Bone marrow (tissue), 2 donors: ENCODE measurements around the gene CCDC66.
"Not testable (repeated sequence)": the region's sequence is repeated elsewhere in the genome, so short reads cannot be mapped to it uniquely, and the experiment has no call there.

Source experiments
- DNase-seq, 2 donors: peaks; one replicate each; lab custom pipeline; 2025; lab: John Stamatoyannopoulos, UW

The CCDC66 gene

DNA sequence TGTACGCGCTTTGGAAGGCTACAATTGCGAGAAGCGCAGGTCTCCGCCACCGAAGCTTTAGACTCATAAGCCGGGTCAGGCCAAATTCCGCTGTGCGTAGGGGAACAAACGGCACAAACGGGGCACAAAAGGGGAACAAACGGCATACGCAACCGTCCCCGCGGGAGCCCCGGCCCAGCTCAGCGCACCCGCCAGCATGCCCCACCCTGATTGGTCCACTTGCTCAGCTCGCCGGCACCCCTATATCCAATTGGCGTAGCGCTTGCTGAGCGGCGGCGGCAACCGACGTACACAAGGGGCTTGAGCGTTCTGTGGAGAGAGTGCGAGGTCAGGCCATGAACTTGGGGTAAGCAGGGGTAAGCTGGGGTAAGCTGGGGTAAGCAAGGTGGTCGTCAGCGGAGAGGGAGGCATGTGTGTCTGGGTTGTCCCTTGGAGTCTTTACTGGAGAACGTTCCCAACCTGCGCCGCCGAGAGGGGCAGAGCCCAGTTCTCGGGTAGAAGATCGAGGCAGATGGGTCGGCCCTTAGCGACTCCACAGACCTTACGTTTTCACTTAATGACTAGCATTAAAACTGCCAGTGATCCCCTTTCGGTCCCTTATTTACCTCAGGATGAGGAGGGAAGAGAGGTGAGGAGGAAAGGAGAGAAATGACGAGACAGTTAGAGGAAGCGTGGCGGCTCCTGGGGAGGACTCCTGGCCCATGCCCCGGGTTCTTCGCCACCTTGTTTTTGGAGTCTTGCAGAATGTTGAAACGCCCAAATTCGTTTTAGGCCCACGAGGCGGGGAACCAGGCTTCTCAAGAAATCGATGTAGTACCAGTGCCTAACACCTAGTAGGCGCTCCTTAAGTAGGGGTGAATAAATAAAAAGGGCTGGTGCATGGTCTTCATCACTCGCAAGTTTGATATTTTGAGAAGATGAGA, at the start of gene CCDC66:
Gene CCDC66 (plus strand): TSS at position 268 of the 923 bp plus-strand sequence. CDS start 68 bp downstream, at position 336.
- peak; percentile 75 to 91 for DNase-seq

DNA sequence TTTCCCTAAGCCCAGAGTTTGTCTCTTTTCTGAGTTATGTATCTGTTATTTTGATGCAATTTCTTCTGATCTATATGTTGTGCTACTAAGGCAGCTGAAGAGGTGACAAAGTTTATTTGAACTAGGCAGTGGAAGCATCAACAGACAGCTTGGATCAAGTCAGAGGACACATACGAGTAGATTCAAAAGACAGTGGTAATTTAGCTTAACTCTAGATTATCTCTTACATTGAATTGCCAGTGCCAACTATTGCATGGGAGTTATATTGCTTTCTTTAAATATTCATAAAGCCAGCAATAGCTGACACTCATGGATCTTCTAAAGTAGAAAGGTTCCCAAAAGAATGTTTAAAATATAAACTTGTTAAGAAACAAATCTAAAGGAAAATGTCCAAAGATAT, 37.3 kb upstream of the CCDC66 start:
- DNase-seq: no peak

DNA sequence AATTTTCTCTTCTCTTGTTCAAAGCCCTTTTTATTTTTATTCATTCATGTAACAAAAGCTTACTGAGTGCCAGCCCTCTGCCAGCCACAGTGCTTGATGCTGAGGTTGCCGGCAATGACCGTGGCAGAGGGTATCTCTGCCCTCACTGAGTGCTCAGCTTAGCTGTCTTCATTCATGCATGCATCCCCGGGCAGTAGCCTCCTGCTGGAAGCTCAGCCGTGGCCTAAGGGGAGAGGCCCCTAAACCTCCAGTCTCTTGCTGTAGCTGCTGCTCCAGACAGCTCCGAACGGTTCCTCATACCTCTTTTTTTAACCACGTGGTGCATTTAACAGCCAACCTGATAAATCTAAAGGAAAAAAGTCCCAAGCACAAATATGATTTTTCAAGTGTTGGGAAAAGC, 34.6 kb upstream of the CCDC66 start:
- DNase-seq: no peak

DNA sequence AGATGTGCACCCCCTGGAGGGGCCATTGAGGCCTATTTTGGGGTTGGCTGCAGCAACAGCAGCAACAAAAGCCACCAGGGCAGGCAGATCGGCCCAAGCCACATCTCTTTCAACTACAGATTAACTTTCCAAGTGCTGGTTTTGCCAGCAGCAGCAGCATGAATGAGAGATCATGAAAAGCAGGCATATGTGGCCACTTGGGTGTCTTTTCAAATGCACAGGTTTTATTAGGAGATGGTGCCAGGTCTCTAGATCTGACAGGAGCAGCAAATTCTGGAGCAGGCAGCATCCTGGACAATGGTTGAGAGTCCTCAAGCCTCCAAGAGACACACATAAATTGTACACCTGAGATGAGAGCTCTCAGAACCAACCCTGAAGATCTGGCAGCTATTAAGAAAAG, 31.7 kb upstream of the CCDC66 start:
- DNase-seq: no peak

DNA sequence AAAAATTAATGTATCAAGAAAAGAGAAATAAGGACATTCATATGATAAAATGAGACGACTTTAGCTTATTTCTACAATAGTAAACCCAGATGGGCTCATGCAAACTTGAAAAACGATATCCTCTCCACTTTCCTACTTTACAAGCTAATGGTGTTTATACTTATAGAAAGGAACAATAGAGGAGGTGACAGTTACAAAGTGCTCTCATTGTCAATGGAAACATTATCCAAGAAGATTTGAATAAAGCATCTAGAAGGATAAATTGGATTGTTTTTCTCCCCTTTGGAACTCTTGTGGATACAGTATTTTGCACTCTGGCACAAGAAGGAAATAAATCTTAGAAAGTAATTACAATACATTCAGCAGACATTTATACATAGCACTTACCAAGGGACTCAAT, 20.2 kb upstream of the CCDC66 start:
- no peak for DNase-seq

DNA sequence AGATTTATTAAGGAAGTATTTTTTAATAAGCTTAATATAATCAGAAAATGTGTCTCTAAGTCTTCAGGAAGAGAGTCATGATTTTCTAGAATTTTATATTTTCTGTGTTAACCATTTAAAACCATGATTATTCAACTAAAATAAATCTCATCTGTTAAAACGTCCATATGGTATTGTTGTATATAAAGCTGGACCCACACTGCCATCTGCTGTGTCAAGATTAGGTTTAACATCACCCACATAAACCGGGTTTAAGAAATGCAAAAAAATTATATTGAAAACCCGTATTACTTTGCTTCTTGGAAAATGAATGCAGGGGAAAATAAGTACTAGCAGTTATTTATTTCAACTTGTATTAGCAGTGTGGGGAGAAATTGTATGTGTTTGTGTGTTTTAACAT, 9.5 kb upstream of the CCDC66 start:
- DNase-seq: no peak

DNA sequence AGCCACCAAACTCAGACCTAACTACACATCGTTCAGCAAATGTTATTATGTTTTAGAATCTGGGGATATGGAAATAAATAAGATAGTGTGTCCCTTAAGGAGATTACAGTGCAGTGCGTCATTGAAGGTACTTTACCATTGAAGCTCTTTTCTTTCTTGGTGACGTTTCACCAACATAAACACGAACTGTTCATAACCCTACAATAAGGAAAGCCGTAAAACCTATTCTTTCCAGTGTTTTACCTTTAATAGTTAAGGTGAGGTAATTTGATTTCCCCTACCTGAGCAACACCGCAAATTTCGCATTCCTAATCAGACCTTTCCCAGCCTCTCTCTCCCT, 826 bp downstream of the CCDC66 start:
- DNase-seq: no peak

DNA sequence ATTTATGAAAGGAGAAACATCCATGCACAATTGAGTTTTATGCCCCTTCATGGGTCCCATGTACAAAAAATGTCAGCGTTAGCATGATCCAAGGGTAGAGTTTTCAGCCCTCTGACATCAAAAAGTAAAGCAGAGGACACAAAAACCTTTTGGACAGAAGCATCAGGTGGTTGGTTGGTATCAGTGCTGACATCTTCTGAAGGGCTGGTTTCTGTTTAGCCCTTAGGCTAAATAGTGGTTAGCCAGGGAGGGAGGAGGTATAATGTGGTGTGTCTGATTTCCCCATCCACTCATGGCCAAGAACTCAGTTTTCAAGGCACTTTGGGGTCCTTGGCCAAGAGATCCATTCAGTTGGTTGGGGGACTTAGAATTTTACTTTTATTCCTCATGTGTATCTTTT, 16.5 kb downstream of the CCDC66 start:
- DNase-seq: no peak

DNA sequence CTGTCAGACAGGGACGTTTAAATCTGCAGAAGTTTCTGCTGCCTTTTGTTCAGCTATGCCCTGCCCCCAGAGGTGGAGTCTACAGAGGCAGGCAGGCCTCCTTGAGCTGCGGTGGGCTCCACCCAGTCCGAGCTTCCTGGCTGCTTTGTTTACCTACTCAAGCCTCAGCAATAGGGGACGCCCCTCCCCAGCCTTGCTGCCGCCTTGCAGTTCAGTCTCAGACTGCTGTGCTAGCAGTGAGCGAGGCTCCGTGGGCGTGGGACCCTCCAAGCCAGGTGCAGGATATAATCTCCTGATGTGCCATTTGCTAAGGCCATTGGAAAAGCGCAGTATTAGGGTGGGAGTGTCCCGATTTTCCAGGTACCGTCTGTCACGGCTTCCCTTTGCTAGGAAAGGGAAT, 25.0 kb downstream of the CCDC66 start:
- not testable (repeated sequence) for DNase-seq

DNA sequence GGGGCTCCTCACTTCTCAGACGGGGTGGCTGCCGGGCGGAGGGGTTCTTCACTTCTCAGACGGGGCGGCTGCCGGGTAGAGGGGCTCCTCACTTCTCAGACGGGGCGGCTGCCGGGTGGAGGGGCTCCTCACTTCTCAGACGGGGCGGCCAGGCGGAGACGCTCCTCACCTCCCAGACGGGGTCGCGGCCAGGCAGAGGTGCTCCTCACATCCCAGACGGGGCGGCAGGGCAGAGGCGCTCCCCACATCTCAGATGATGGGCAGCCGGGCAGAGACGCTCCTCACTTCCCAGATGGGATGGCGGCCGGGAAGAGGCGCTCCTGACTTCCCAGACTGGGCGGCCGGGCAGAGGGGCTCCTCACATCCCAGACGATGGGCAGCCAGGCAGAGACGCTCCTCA, 27.3 kb downstream of the CCDC66 start:
- DNase-seq: not testable (repeated sequence)

DNA sequence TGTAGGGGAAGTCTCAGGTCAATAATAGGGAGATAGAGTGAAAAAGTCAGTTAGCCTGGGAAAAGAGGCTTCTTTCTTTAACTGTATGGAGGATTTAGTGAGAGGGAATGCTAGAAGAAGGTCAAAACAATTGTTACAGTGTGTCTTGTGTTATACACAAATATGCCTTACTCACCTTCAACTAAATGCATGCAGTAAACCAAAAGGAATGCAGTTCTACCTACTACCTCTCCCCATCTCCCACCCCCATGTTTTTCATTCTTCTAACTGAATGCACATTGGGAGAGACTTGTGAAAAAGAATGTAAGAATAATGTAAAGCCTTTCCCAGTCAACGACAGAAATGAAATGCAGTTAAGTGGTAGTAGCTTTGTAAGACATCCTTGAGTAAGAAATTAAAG, 33.8 kb downstream of the CCDC66 start:
- DNase-seq: no peak

DNA sequence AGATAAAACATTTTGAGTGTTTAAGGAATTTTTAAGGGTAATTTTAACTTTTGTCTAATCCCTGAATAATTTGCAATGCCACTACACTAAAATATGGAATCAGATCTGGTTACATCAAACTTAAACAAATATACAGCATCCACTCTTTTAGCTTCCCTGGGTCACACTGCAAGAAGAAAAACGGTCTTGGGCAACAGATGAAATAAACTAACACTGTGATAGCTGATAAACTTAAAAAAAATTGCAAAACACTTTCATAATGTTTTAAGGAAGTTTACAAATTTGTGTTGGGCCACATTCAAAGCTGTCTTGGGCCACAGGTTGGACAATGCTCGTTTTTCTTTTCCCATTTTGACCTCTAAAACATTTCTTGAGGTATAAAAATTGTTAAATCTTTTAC, 34.3 kb downstream of the CCDC66 start:
- no peak for DNase-seq

DNA sequence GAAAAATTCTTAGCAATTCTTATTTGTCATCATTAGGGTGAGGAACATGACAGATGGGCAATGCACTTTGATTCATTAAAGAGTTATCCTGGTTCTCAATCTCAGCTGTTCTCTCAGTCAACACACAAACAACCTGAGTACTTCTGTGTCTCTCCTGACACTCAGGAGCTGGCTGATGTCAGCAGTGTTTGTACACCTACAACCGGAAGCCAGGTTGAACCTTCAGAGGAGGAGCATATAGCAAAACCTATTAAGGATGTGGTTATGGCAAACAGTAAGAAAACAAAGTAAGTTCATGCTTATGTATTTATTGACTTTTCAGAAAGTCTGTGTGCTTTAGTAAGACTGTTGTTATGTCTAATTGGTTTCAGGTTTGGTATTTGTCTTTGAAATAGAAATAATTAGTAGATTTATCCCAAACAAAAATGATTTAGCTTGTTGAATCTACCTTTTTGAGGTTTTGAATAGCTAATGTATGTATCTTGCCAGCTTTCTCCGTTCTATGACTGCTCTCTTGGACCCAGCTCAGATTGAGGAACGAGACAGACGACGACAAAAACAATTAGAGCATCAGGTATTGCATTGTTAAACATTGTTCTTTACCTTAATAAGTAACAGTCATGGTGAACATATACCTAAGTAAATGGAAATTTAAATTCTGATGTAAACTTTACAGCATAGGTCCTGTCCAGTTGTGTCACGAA, 36.6 kb downstream of the CCDC66 start:
- no peak for DNase-seq

DNA sequence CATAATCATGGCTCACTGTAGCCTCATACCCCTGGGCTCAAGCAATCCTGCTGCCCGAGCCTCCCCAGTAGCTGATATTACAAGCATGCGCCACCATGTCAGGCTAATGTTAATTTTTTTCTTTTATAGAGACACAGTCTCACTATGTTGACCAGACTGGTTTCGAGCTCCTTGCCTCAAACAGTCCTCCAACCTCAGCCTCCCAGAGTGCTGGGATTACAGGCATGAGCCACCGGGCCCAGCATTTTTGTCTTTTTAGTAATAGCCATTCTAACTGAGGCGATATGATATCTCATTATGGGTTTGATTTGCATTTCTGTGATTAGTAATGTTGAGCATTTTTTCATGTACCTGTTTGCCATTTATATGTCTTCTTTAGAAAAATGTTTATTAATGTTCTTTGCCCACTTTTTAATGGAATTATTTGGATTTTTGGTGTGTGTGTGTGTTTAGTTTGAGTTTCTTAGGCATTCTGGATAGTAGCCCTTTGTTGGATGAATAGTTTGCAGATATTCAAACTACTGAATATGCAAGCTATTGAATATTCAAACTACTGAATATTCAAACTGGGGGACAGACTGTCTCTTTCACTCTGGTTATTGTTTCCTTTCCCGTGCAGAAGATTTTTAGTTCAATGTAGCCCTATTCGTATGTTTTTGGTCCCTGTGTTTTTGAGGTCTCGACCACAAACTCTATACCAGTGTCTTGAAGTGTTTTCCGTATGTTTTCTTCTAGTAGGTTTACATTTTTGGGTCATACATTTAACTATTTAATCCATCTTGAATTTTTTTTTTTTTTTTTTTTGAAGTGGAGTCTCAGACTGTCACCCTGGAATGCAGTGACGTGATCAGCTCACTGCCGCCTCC, 39.2 kb downstream of the CCDC66 start:
- DNase-seq: no peak

DNA sequence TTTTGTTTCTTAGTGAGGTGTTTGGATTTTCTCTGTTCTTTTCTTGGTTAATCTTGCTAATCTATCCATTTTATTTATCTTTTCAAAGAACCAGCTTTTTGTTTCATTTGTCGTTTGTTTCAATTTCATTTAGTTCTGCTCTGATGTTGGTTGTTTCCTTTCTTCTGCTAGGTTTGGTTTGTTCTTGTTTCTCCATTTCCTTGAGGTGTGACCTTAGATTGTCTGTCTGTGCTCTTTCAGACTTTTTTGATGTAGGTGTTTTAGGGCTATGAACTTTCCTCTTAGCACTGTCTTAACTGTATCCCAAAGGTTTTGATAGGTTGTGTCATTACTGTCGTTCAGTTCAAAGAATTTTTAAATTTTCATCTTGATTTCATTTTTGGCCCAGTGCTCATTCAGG, 51.5 kb downstream of the CCDC66 start:
- not testable (repeated sequence) for DNase-seq

DNA sequence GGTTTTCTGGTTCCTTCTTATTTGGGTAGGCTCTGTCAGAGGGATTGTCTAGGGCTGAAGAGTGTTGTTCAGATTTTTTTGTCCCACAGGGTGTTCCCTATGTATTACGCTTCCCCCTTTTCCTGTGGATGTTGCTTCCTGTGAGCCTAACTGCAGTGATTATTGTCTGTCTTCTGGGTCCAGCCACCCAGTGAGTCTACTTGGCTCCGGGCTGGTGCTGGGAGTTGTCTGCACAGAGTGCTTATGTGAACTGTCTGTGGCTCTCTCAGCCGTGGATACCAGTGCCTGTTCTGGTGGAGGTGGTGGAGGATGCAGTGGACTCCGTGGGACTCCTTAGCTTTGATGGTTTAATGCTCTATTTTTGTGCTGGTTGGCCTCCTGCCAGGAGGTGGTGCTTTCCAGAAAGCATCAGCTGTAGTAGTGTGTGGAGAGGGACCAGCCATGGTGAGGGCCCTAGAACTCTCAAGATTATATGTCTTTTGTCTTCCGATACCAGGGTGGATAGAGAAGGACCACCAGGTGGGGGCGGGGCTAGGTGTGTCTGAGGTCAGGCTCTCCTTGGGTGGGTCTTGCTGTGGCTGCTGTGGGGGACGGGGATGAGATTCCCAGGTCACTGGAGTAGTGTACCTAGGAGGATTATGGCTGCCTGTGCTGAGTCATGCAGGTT, 53.8 kb downstream of the CCDC66 start:
- no peak for DNase-seq

DNA sequence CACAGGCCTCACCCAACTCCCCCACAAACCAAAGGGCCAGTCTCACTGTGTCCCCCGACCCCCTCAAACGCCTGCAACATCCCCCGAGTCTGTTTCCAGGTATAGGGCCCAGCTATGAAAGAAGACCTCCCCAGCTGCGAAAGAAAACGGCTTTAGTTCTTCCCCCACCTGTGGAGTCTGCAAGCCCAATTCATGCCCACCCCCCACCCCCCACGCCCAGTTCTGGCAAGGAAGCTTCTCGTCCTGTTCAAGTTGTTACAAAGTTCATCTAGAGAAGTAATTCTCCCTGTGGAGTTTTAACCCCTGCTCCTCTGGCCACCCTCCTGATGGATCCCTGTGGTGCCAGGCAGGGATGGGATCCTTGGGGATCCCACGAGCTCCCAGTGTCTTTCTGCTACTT, 54.4 kb downstream of the CCDC66 start:
- DNase-seq: no peak

DNA sequence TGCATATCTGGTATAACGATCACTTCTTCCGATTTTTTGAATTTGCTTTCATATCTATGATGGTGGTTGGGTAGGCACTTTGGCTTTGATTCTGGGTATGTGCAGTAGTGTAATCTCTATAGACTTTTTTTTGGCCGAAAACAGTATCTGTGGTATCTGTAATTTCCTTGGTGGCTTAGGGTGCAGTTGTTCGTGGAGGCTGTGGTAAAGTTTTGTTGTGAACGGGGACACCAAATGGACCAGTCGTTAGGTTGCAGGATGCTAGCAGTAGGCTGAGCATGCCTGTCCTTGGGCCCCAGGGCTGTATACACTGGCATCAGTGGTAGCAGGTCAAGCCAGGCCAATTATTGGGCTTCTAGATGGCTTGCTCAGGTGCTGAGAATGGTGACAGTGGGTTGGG, 55.2 kb downstream of the CCDC66 start:
- DNase-seq: no peak

DNA sequence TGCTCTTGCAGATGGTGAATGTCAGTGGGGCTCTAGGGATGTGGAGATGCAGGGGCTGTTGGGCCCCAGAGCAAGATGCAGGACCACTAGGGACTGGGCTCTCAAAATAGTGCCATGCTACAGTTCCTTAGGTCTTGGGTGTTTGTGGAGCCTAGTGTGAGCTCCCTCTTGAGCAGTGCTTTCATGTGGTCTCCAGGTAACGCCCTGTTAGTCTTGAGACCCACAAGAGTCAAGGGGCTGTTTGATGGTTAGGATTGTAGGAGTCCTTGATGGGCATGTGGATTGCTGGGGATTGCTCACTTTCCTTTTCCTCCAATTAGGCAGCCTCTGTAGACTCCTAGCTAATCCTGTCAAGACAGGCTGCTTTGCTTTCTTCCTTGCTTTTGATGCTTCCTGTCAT, 56.0 kb downstream of the CCDC66 start:
- DNase-seq: no peak

DNA sequence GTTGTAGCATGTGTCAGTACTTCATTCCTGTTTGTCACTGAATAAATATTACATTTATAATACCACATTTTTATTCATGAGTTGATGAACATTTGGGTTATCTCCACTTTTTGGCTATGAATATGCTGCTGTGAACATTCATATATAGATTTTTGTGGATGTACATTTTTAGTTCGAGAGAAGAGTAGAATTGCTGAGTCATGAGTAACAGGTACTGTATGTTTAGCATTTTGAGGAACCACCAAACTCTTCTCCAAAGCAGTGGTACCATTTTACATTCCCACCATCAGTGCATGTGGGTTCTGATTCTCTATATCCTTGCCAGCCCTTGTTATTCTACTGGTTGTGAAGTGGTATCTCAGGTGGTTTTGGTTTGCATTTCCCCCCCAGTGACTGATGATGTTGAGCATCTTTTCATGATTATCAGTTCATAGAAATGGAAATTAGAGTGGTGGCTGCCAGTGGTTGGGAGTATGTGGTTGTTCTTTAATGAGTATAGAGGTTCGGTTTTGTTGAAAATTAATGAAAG, 59.6 kb downstream of the CCDC66 start:
- DNase-seq: no peak

DNA sequence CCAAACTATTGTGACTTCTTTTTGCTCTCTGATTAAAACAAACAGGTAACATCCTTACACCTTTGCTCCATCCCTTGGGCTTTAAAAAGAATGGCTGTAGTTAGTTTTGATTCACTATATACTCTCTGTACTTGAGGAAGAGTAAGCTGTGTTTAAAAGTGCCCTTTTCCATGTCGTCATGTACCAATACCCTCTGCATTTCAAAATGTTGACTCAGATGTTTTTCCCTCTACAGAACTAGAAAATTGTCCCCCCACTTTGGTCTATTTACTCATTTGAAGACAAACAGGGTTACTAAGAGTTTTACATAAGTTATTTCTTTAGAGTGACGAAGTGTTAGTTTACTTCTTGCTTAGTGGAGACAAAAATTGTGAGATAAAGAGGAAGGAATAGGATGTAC, 63.4 kb downstream of the CCDC66 start:
- DNase-seq: no peak

DNA sequence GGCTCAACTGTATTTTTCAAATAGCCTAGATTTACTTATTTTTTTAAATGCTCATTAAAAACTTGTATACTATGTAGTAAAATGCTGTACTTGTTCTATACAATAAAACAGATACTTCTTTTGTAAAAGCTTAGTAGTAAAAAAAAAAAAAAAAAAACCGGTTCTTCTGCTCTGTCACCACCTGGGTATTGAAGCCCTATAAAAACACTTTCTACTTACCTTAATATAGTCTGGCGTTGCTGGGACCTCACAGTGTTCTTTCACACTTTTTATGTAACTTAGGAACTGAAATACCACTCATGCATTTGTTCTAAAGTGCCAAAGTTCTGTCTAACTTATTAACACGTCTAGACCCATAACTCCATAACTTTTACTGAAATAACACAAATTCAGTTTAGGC, 64.7 kb downstream of the CCDC66 start:
- no peak for DNase-seq
